NK-92 treated with Interleukin-12 subunit alpha and Interleukin-12 subunit beta, amount 100 ng/mL, for 24 hours (cell line): ENCODE measurements around the gene MNAT1.
"Not testable (repeated sequence)": the region's sequence is repeated elsewhere in the genome, so short reads cannot be mapped to it uniquely, and the experiment has no call there.

Experiments
- DNase-seq: peaks from one replicate; lab custom pipeline; 2025; lab: John Stamatoyannopoulos, UW

The MNAT1 gene

DNA sequence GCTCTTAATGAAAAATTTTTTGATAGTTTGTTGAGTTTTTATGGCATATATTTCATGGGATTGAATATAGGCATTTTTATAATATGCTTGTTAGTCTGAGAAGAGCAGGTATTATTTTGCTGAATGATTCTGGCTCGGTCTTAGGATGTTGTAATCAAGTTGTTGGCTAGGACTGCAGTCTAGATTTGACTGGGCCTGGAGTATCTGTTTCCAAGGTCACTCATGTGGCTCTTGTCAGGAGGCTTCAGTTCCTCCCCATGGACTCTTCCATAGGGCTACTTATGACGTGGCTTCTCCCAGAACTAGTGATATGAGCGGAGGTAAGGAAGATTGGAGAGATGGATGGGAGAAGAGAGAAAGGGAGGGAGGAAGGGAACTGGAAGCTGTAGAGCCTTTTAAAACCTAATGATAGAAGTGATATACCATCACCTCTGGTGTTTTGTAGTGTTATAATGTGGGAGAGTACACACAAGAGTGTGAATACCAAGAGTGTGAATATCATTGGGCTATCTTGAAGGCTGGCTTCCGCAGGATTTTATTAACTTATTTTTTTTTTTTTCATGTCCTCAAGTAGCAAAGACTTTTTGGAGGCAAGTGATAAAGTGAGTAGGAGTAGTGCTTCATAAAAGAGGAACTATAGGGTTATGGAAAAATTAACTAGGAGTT is 4.4 kb downstream of the MNAT1 start:
- DNase-seq, result no peak

DNA sequence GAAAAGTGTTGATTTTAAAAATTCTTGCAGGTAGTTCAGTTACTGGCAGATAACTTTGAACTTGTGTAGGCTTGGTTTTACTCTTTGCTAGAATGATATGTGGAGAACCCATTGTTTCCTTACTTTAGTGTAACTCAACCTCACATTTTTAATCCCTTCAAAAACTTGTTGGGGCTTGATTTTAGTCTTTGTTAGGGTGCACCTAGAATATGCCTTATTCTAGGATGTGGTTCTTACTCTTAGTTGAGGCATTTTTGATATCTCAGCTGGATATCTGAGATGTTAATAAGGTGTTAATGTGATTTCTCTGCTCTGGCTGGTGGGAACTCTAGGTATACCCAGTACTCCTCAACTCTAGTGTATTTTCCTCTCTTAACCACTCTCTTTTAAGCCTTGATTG is 10.0 kb downstream of the MNAT1 start:
- no peak for DNase-seq

DNA sequence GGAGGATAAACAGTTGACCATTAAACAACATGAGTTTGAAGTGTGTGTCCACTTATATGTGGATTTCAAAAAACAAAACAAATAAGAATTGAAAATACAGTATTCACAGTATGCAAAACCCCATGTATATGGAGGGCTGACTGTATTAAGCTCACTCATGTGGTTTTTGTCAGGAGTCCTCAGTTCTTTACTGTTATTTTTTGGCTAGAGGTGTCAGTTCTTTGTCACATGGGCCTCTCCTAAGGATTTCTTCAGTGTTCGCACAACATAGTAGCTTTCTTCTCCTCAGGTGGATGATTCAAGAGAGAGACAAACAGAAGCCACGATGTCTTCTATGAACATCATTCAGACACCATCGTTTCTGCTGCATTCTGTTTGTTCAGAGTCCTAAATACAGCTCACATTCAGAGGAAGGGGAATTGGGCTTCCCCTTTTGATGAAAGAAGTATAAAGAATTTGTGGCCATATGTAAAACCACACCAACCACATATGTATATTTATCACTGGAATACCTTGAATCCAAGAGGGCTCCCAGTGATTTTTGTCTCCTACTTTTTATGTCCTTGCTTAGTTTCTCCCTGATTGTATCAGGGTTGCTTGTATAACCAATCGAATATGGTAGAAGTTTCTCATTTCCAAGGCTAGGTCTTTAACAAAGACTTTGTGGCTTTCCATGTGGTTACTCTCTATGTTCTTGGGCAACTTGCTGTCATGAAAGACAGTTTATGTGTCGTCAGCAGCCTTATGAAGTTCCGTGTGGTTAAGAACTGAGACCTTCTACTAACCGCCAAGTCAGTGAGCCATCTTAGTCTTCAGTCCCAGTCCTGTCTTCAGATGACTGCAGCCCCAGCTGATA is 18.9 kb downstream of the MNAT1 start:
- DNase-seq, result peak; percentile 54

DNA sequence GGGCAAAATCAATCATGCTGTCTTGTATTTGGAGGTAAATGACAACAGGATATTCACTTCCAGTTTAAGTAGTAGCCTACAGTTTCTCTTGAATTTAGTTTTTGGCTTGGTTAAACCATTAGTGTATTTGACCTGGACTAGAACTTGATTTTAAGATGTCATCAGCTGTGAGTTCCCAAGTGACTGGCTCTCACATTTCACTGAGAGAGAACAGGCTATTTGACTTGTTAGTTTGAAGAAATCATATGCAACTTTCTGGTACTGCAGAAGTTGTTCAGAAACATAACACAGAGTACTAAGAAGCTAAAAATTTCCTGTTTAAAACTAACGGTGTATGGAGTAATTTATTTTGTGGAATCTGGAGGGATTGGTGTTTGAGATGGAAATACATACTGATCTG is 22.3 kb downstream of the MNAT1 start:
- no peak for DNase-seq

DNA sequence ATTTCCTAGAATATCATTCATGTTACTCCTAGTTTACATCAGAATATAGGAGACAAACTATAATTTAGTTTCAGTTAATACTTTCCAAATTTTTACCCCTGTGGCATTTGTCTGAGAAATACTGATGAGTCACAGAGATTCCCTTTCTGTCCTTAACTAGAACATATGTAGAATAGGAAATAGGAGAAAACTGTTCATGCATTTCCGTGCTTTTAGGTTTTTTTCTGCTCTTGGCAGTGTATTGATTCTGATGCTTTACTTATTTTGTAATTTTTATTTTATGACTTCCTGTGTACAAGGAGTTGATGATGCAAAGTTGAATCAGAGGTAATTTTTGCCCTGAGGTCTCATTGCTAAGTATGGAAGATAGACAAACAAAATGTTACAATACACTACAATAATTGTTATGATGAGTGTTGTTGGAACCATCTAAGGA is 23.0 kb downstream of the MNAT1 start:
- DNase-seq, result no peak

DNA sequence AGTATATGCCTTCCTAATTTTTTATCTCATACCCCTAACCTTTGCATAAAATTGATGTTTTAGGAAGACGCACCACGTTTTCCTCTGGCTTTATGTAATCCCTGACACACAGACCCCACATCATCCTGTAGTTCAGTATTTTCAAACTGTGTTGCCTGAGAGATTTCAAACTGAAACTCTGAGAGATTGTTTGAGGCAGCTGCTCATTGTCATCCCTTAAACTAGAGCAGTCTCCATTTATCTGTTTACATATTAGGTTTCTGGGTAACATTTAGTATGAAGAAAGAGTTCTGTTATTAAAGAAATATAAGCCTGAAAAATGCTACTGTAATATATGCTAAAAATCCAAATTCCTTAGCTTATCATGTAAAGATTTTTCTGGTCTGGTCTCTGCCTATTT is 24.3 kb downstream of the MNAT1 start:
- no peak for DNase-seq

DNA sequence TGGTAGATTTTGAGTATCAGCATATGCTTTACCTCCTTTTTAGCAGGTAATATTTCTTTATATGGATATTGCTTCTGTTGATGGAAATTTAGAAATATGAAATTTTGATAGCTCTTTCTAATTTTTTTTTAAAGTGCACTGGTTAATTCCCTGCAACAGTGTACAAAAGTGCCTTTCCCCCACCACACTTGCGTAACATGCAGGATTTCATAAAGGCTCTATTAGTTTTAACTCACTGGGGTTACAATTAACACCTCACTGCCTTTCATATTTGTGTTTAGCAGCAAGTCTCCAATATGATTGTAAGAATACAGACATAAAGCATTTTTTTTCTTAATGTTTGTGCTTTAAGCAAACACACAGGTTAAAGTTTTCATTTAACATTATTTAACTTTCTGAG is 25.6 kb downstream of the MNAT1 start:
- no peak for DNase-seq

DNA sequence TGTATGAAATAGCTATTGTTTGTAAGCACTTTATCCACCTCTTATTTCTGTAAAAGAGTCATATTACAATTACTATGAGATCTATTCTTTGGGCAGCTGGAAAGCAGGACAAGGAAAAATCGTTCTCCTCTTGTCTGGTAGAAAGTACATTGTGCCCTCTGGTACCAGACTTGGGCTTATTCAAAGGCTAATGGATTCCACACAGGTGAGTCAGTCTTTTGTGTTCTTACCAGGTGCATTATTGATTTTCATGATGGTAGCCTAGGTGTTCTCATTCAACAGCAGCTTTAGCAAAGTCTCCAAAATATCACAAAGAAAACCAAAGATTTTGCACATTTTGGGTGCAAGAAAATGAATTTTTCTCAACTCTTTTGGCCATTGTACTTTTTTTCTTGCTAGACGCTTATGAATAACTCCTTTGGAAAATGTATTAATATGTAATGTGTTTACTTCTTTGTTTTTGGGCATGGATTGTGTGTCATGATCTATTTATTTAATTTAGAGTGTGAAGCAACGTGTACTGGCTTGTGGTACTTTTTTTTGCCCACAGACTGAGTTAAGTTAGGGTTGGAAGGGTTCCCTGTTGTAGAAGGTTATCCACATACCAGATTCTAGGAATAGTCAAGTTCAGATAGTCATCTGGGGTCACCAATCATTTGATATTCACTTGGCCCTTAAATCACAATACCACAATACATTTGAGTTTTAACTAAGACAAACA is 26.2 kb downstream of the MNAT1 start:
- DNase-seq, result no peak

DNA sequence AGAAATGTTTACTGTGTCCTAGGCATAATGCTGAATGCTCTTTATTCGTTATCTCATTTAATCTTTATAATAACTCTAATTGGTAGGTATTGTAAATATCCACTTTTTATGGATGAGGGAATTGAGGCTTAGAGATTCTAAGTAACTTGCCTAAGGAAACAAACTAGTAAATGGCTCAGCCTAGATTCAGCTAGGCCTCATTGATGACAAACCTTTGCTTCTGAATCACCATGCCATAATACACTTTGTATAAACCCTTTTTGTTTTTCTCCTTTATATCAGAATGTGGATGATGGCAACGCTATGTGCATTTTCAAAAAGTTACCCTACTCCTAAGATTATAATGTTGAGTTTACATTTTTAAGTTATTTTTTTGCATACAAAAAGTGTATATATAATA is 34.0 kb downstream of the MNAT1 start:
- no peak for DNase-seq

DNA sequence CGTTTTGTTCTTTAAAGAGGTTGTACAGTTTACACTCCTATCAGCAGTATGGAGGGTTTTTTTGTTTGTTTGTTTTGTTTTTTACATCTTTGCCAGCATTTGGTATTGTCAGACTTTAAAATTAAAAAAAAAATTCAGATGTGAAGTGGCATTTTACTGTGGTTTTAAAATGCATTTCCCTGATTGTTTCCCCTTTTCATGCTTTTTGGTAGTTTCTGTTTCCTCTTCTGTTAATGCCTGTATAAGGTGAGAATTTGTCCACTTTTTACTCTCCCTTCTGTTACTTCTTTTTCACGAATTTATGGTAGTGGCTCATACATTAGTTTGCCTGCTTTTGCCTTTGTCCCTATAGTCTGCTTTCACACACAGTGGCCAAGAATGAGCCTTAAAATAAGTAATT is 36.6 kb downstream of the MNAT1 start:
- DNase-seq, result no peak

DNA sequence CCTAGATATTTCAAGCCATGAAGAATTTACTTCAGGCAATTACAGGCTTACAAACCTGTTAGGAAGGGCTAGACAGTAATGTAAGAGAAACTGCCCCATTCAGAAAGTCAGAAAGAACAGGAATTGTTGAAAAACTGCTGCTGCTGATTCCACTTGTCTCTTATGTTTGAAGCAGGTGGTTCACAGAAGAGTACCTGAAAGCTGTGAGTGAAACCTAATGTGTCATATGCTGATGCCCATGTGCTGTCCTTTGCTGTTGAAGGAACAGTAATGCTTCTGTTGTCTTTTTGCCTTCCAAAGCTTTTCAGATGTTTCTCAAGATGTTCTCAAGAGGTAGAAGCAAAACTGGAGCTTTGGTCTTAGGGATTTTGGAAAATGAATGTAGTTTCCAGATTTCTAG is 39.0 kb downstream of the MNAT1 start:
- DNase-seq, result no peak

DNA sequence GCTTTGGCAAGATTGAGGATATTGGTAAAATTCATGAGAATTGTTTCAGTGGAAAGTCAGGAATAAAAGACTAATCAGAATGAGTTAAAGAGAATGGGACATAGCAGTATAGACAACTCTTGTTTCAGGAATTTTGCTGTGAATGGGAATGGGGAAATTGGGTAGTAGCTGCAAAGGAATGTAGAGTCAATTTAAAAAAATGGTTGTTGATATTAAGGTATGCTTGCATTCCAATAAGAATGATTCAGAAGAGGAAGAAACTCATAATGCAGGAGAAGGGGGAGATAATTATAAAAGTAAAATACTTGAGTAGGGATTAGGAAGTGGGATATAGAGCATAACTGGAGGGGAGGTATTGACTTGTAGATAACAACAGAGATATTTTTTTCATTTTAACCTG is 40.7 kb downstream of the MNAT1 start:
- DNase-seq, result no peak

DNA sequence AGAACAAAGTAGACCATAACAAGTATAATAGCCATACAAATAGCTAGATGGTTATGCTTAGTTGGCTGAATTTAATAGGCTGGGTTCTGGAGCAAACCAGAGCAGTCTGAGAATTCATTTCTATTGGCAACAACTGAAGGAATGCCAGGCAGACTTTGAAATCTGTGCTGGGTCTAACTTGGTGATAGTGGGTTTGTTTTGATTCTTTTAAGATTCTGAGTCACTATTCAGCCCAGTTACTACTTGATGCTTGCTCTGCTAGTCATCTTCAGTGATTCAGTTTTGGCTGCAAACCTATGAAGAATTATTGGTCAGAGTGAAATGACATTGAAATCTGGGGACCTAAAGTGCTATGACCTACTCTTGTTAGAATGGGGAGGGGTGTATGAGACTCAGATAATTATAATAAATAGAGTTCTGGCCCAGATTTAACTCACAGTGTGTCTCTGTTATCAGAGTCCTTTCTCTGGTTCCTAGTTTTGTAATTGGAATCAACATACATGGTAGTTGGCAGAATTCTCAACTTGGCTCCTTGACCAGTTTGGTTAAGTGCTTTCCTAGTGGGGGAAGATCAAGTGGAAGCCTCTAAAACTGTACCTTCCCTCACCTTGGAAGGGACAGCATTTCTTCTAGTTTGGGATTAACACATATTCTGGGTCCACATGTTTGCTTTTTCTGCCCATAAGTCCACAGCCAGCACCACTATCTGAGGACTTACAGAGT is 43.5 kb downstream of the MNAT1 start:
- no peak for DNase-seq

DNA sequence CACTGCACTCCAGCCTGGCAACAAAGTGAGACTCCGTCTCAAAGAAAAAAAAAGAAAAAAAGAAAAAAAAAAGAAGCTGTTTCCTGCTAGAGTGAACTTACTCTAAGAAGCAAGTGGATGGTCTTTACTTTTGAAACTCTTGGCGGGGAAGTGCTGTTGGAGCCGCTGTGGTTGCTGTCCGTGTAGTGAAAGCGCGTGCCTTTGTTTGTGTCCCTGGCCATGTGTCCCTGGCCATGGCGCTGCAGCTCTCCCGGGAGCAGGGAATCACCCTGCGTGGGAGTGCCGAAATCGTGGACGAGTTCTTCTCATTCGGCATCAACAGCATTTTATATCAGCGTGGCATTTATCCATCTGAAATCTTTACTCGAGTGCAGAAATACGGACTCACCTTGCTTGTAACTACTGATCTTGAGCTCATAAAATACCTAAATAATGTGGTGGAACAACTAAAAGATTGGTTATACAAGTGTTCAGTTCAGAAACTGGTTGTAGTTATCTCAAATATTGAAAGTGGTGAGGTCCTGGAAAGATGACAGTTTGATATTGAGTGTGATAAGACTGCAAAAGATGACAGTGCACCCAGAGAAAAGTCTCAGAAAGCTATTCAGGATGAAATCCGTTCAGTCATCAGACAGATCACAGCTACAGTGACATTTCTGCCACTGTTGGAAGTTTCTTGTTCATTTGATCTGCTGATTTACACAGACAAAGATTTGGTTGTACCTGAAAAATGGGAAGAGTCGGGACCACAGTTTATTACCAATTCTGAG is 45.4 kb downstream of the MNAT1 start:
- not testable (repeated sequence) for DNase-seq

DNA sequence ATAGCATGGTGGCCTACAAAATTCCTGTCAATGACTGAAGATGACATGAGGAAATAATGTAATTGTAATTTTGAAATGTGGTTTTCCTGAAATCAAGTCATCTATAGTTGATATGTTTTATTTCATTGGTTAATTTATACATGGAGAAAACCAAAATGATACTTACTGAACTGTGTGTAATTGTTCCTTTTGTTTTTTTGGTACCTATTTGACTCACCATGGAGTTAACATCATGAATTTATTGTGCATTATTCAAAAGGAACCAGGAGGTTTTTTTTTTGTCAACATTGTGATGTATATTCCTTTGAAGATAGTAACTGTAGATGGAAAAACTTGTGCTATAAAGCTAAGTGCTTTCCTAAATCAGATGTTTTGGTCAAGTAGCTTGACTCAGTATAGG is 46.0 kb downstream of the MNAT1 start:
- DNase-seq, result not testable (repeated sequence)

DNA sequence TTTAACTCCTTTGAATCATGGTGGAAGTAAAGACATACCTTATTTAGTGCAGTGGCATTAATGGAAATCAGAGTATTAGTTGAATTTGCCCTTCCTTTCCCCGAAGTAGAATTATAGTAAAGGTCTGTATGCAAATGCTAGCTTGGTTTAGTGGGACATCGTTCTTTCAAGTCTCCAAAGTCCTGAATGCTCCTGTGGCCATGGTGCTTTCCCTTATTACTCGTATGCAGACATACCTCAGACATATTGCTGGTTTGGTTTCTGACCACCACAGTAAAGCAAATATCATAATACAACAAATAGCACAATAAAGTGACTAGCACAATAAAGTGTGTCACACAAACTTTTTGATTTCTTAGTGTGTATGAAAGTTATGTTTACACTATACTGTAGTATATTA is 52.3 kb downstream of the MNAT1 start:
- no peak for DNase-seq

DNA sequence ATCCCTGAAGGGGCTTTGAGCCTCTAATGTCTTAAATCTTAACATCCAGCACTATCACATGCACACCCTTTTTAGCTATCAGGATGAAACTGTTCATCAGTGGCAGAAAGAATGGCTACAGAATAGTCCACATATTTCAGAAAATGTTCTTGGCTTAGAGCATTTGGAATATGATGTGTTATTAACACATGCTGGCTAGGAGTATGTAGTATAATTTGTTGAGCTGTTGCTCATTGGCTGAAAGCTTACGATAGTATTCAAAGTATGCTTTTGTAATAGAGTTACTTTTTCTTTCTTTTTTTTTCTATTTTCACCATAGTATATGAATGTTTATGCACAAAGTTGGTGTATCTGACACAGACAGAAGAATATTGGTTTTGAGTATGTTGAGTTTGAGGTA is 55.1 kb downstream of the MNAT1 start:
- DNase-seq, result no peak

DNA sequence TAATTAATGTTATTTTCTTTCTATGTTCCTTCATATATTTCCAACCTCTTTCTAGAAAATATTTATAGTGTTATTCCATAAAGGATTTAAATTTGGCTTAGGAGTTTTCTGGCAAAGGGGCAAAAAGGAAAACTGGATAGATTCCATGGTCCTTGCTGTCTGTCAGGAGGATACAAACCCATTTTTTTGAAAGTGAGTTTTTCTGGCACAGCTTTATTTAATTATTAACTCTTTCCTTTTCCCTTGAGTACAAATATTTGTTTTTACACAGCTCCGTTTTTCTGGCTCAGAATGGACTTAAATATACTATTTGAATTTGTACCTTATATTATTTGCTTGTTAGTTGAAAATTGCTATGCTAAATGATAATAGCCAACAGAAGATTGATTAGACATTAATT is 56.3 kb downstream of the MNAT1 start:
- no peak for DNase-seq

DNA sequence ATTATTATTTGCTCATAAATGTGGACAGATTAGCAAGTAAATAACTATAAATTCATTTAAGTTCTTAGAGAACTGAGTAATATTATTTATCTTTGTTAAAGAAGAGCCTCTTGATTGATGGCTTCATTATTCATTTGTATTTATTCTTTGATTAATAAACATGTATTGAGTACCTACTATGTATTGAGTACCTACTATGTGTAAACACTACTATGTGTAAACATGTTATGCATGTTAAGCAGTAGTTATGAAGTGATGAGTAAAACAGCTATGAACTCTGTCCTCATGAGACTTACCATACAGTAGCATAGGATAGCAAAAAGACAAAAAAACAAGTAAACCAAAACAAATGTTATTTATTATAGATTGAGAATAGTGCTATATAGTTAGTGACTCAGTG is 61.9 kb downstream of the MNAT1 start:
- DNase-seq, result no peak

DNA sequence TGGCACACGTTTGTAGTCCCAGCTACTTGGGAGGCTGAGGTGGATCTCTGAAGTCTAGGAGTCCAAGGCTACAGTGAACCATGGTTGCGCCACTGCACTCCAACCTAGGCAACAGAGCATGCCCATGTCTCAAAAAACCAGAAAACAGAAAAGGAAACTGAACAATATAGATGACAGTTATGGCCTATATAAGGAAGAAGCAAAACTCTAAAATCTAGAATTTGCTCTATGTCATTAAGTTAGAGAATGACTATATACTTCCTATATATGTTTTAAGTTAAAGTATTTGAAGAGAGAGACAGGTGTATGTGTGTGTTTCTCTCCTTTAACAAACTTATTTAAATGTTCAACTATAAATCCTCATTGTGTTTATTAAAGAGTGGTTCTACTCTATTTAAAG is 65.8 kb downstream of the MNAT1 start:
- no peak for DNase-seq

DNA sequence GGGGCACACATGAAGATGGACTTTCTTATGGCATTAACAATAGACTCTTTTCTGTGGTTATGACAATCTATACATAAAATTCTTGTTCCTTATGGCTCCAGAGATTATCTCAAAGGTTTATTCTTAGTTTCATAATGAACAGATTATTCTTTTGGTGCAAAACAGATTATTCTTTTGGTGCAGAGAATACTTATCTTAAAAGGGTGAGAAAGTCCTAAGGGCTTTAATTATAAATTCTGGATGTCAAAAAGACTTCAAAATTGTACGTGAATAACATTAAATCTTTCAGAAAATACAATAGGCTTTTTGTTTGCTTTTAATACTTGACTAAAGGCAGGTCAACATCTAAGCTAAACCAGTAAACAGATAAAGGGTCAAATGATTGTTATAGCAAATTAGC is 69.3 kb downstream of the MNAT1 start:
- no peak for DNase-seq
